NB4 (cell line): ENCODE measurements around the gene DGKE.

Source experiments
- DNase-seq: peaks from one replicate; pipeline ENCODE4 v3.0.0; 2010; ENCODE audit warnings: low read depth
- H3K4me3 ChIP-seq: one replicate; pipeline ENCODE4 v1.5.1; 2011; ENCODE audit warnings: mild to moderate bottlenecking, low read depth, low read length, moderate library complexity
- MYC ChIP-seq: IDR thresholded peaks from 2 replicates; pipeline ENCODE4 v1.6.1; 2011; ENCODE audit warnings: low read depth, low read length
- POLR2A ChIP-seq: IDR thresholded peaks from 2 replicates; pipeline ENCODE4 v1.6.1; 2011; ENCODE audit warnings: mild to moderate bottlenecking; ENCODE audit not compliant: insufficient read length; ENCODE audit errors: extremely low read depth
- TF ChIP-seq, protein P1 (sequence below): IDR thresholded peaks from 2 replicates; pipeline ENCODE4 v1.6.1; 2011; ENCODE audit warnings: low read depth, low read length
- TF ChIP-seq, protein P2 (sequence below): IDR thresholded peaks from one replicate; pipeline ENCODE4 v1.5.1; 2012; ENCODE audit warnings: low read depth, low read length

The DGKE gene

DNA sequence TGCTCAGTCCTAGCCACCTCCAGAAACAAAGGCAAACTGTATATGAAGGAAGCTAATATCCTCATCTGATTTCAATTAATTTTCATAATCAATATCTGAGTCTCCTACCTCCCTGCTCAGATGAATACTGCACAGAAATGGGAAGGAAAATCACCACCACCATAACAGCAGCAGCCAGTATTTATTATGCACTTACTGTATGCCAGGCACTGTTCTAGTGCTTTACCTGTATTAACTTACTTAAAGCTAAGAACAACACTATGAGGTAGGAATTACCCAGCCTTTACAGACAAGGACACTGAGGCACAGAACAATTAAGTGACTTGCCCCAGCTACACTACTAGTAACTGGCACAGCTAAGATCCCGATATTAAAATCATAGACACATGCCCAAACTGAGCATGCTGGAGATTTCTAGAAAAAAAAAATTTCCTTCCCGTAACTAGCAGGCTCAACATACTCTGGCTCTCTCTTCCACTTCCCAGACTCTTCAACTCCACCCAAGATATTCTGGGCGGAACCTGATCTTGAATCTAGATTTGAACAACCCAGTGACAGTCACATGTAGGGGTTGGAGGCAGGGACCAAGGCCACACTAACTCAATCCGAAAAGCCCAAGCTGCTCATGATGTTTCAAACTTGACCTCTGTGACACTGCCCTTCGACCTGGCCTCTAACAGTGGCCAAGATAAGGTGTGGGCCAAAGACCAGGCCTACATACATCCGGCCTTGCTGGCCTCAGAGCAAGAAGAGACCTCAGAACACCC, 76.0 kb downstream of the DGKE start:
- DNase-seq: no peak
- H3K4me3 ChIP-seq: peak overlapping the region; percentile 44
- TF ChIP-seq, protein P1, sequence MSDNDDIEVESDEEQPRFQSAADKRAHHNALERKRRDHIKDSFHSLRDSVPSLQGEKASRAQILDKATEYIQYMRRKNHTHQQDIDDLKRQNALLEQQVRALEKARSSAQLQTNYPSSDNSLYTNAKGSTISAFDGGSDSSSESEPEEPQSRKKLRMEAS: no peak
- TF ChIP-seq, protein P2, sequence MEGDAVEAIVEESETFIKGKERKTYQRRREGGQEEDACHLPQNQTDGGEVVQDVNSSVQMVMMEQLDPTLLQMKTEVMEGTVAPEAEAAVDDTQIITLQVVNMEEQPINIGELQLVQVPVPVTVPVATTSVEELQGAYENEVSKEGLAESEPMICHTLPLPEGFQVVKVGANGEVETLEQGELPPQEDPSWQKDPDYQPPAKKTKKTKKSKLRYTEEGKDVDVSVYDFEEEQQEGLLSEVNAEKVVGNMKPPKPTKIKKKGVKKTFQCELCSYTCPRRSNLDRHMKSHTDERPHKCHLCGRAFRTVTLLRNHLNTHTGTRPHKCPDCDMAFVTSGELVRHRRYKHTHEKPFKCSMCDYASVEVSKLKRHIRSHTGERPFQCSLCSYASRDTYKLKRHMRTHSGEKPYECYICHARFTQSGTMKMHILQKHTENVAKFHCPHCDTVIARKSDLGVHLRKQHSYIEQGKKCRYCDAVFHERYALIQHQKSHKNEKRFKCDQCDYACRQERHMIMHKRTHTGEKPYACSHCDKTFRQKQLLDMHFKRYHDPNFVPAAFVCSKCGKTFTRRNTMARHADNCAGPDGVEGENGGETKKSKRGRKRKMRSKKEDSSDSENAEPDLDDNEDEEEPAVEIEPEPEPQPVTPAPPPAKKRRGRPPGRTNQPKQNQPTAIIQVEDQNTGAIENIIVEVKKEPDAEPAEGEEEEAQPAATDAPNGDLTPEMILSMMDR: no peak
- TF ChIP-seq POLR2A (no peak), MYC (no peak)

DNA sequence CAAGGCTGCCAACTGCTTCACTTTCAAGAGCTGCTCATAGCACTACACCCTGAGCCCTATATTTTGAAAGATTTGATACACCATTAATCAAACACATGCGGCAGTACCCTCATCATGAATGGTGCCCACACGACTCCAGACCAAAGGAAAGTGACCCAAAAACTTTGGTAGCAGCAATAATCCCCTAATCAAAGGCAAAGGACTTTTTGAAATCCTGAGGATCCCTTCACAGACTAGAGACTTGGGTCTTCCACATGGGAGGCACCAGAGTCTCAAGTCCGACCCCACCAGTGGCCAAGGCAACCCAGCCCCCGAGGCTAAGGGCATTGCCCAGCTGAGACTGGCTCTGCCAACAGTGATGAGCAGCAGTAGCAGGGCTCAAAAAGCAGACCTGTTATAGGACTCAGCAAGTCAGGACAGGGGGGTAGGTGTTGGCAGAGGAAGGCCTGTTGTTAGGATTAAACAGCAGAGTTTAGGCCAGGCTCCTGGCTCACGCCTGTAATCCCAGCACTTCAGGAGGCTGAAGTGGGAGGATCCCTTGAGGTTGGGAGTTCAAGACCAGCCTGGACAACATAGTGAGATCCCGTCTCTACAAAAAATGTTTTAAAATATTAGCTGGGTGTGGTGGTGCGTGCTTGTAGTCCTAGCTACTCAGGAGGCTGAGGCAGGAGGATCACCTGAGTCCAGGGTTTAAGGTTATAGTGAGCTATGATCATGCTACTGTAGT, 76.7 kb downstream of the DGKE start:
- no peak for TF ChIP-seq POLR2A
- TF ChIP-seq, protein P2: no peak
- no peak for TF ChIP-seq MYC
- TF ChIP-seq, protein P1: no peak
- DNase-seq: no peak
- H3K4me3 ChIP-seq: peak overlapping the region; percentile 44

DNA sequence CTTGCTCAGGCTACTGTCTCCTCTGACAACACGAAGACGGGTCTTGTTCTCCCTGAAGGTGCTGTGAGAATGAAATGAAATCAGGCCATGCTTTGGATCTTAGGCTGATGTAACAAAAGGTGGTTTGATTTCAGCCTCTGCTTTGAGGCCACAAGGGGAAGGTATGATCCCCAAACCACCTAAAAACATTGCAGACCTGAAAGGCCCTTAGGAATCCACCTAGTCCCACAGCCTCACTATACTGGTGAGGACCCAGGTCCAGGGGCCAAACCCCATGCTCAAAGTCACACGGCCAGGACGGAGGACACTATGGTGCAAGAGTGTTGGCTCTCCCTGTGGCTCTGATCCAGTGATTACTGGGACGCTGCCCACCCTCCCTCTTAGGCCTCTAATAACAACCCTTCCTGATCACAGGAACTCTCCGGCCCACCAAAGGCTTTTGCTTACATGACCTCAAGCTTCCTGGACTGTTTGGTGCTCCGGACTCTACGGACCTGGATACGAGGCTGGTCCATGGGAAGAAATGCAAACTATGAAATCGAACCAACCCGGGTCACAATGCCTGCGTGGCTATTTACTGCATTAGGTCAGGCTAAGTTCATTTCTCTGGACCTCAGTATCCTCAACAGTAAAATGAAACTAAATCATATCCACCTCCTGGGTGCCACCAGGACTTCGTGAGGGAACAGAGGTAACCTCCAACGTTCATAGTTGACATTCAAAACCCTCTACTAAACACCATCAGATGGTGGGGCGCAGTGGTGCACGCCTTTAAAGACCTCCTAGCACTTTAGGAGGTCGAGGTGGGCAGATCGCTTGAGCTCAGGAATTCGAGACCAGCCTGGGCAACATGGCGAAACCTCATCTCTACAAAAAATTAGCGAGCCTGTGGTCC, 78.4 kb downstream of the DGKE start:
- no peak for TF ChIP-seq MYC
- TF ChIP-seq, protein P2: no peak
- TF ChIP-seq POLR2A: no peak
- TF ChIP-seq, protein P1: no peak
- DNase-seq: peak; percentile 19
- peak overlapping the region; percentile 91 for H3K4me3 ChIP-seq

DNA sequence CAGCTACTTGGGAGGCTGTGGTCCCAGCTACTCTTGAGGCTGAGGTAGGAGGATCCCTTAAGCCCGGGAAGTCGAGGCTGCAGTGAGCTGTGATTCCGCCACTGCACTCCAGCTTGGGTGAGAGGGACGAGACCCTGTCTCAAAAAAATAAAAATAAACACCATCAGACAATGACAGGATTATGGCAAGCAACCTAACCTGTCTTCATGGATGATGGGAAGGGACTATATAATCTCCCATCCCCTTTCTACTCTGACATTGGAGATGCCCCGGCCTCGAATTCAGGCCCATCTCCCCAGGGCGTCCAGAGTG, 79.0 kb downstream of the DGKE start:
- H3K4me3 ChIP-seq: peak overlapping the region; percentile 91
- TF ChIP-seq, protein P2: no peak
- TF ChIP-seq, protein P1: no peak
- TF ChIP-seq POLR2A (no peak), MYC (no peak)
- no peak for DNase-seq

DNA sequence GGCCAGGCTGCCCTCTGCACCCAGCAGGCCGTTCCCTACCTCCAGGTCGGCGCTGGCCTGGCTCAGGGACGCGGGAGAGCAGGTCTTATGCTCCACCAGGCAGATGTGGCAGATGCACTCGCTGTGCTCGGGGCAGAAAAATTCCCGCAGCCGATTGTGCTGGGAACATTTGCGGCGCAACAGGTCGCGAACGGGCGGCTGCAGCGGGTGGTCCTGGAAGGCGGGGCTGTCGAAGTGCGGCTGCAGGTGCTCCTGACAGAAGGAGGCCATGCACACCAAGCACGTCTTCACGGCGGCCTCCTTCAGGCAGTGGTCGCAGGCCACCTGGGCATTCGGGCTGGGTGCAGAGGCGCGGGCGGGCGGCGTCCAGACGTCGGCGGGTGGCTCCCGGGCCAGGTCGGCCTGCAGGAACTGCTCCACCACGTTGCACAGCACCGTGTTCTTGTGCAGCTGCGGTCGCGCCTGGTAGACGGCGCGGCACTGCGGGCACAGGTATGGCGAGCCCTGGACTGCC, 79.5 kb downstream of the DGKE start:
- DNase-seq: no peak
- peak overlapping the region; percentile 91 for H3K4me3 ChIP-seq
- TF ChIP-seq, protein P1: no peak
- TF ChIP-seq MYC (no peak), POLR2A (no peak)
- TF ChIP-seq, protein P2: no peak
